Suprapubic skin (tissue), 4 donors: ENCODE results near the gene MIA. TPM values are rescaled to one million over a fixed set of nuclear protein-coding genes. Genes with fewer than 3 reads are reported as not detected.

Source experiments
- DNase-seq, 2 donors: peaks; one replicate each; pipeline ENCODE4 v3.0.0-alpha.2; 2019; ENCODE audit warnings: low spot score in 2 of 2
- H3K27ac ChIP-seq: fragments of 200-600 bp; sonication (generic); one replicate; pipeline ENCODE4 v1.5.1; 2019
- H3K27me3 ChIP-seq: fragments of 200-600 bp; sonication (generic); one replicate; pipeline ENCODE4 v1.5.1; 2019
- H3K36me3 ChIP-seq: fragments of 200-600 bp; sonication (generic); one replicate; pipeline ENCODE4 v1.5.1; 2019
- H3K4me1 ChIP-seq: fragments of 200-600 bp; sonication (generic); one replicate; pipeline ENCODE4 v1.5.1; 2019
- H3K4me3 ChIP-seq: fragments of 200-600 bp; sonication (generic); one replicate; pipeline ENCODE4 v1.5.1; 2019; ENCODE audit warnings: mild to moderate bottlenecking
- H3K9me3 ChIP-seq: fragments of 200-600 bp; sonication (generic); one replicate; pipeline ENCODE4 v1.5.1; 2019
- CTCF ChIP-seq, 2 donors: fragments of 200-600 bp in 1 of 2; fragments of 450-650 bp in 1 of 2; sonication (generic) in 1 of 2; IDR thresholded peaks; one replicate each; pipeline ENCODE4 v1.5.1; 2016 to 2019; ENCODE audit warnings: antibody characterized with exemption in 2 of 2, mild to moderate bottlenecking in 1 of 2, moderate library complexity in 1 of 2
- EP300 ChIP-seq: sonication (generic); formaldehyde crosslinking; IDR thresholded peaks from one replicate; pipeline ENCODE4 v1.6.1; 2017; ENCODE audit warnings: antibody characterized with exemption
- POLR2A ChIP-seq, 2 donors: fragments of 450-650 bp; IDR thresholded peaks; one replicate each; pipeline ENCODE4 v1.6.1; 2017; ENCODE audit warnings: antibody characterized with exemption in 2 of 2, mild to moderate bottlenecking in 2 of 2, moderate library complexity in 2 of 2
- POLR2AphosphoS5 ChIP-seq, 3 donors: sonication (generic); formaldehyde crosslinking; IDR thresholded peaks; one replicate each; pipeline ENCODE4 v1.6.1; 2017; ENCODE audit warnings: antibody characterized with exemption in 3 of 3
- WGBS: methylation state at CpG from one replicate; pipeline ENCODE4 v1.1.5; 2018; 5-methylcytosine and 5-hydroxymethylcytosine counted together
- total RNA-seq, 4 donors: library from RNA; depleted of rRNA; stranded (reverse); fragments of >200 nt; gene quantifications; one replicate each; pipeline ENCODE4 v1.1.0, GENCODE V29; 2016

The MIA gene
- total RNA-seq, 4 donors from 2014 or later: 4.8 to 15.1 (median 9.9) TPM

GRCh38 chr19:40736661-40737060, 38.7 kb upstream of the MIA start:
- no peak overlapping the region for H3K27ac ChIP-seq
- no peak overlapping the region for H3K4me3 ChIP-seq
- H3K4me1 ChIP-seq: peaks cover 32% of the 10 kb centered on the region
- peaks cover 82% of the 10 kb centered on the region for H3K36me3 ChIP-seq
- 87% methylated on average over 8 of the region's 9 CpGs for WGBS
- no peaks in the 10 kb centered on the region for H3K9me3 ChIP-seq
- DNase-seq: no peak
- no peaks in the 10 kb centered on the region for H3K27me3 ChIP-seq
- TF ChIP-seq EP300 (no peak), POLR2AphosphoS5 (IDR thresholded peaks at IDR 0.05) (no peak), POLR2A (IDR thresholded peaks at IDR 0.05) (no peak), CTCF (IDR thresholded peaks at IDR 0.05) (no peak)

- H3K4me1 ChIP-seq: peaks cover 35% of the 10 kb centered on the region
- TF ChIP-seq POLR2AphosphoS5 (IDR thresholded peaks at IDR 0.05) (no peak), EP300 (no peak), POLR2A (IDR thresholded peaks at IDR 0.05) (no peak), CTCF (IDR thresholded peaks at IDR 0.05) (no peak)
- peaks cover 77% of the 10 kb centered on the region for H3K36me3 ChIP-seq
- H3K27me3 ChIP-seq: no peaks in the 10 kb centered on the region
- 66% methylated on average over 9 of the region's 9 CpGs for WGBS
- no peak for DNase-seq
- no peaks in the 10 kb centered on the region for H3K9me3 ChIP-seq
- H3K27ac ChIP-seq: no peak overlapping the region
- H3K4me3 ChIP-seq: no peak overlapping the region
These were observed 38.1 kb upstream of the MIA start for GRCh38 chr19:40737102-40737644.

- Histone ChIP-seq H3K36me3 (peaks cover 60% of the 10 kb centered on the region), H3K4me3 (peak overlapping the region; percentile 27), H3K27me3 (no peaks in the 10 kb centered on the region), H3K27ac (peak overlapping the region; percentile 92), H3K4me1 (peaks cover 35% of the 10 kb centered on the region), H3K9me3 (no peaks in the 10 kb centered on the region)
- TF ChIP-seq CTCF (IDR thresholded peaks at IDR 0.05): no peak
- TF ChIP-seq EP300: no peak
- no peak for TF ChIP-seq POLR2A (IDR thresholded peaks at IDR 0.05)
- no peak for TF ChIP-seq POLR2AphosphoS5 (IDR thresholded peaks at IDR 0.05)
- no peak for DNase-seq
- 74% methylated on average over 20 of the region's 22 CpGs for WGBS
These were observed 36.1 kb upstream of the MIA start for GRCh38 chr19:40739030-40739839.

- H3K27me3 ChIP-seq: no peaks in the 10 kb centered on the region
- no peak for TF ChIP-seq EP300
- TF ChIP-seq POLR2AphosphoS5 (IDR thresholded peaks at IDR 0.05): no peak
- TF ChIP-seq POLR2A (IDR thresholded peaks at IDR 0.05): no peak
- TF ChIP-seq CTCF (IDR thresholded peaks at IDR 0.05): no peak
- H3K4me3 ChIP-seq: peak overlapping the region; percentile 27
- WGBS: 46% methylated on average over 7 of the region's 16 CpGs
- H3K9me3 ChIP-seq: no peaks in the 10 kb centered on the region
- DNase-seq: no peak
- peak overlapping the region; percentile 92 for H3K27ac ChIP-seq
- H3K4me1 ChIP-seq: peaks cover 37% of the 10 kb centered on the region
- H3K36me3 ChIP-seq: peaks cover 51% of the 10 kb centered on the region
These were observed 35.2 kb upstream of the MIA start for GRCh38 chr19:40739871-40740703.

- TF ChIP-seq EP300 (no peak), CTCF (IDR thresholded peaks at IDR 0.05) (no peak), POLR2A (IDR thresholded peaks at IDR 0.05) (no peak), POLR2AphosphoS5 (IDR thresholded peaks at IDR 0.05) (peak in 2 of 3 donors; percentile 44 to 67)
- WGBS: 42% methylated on average over 6 of the region's 6 CpGs
- Histone ChIP-seq H3K4me1 (peaks cover 38% of the 10 kb centered on the region), H3K9me3 (no peaks in the 10 kb centered on the region), H3K27ac (peak overlapping the region; percentile 92), H3K27me3 (no peaks in the 10 kb centered on the region), H3K36me3 (peaks cover 45% of the 10 kb centered on the region), H3K4me3 (peak overlapping the region; percentile 27)
- DNase-seq: peak in 1 of 2 donors; percentile 93
These were observed 34.6 kb upstream of the MIA start for GRCh38 chr19:40740747-40741146.
